HepG2 (cell line): ENCODE data around the gene MYO18A. TPM values are rescaled to one million over a fixed set of nuclear protein-coding genes. Genes with fewer than 3 reads are reported as not detected.

Experiments used
- ATAC-seq: fragments of 200-7000 bp; cut with Tn5 transposase; 3 replicates; pipeline ENCODE4 v1.9.1; 2020; ENCODE audit warnings: mild to moderate bottlenecking, moderate library complexity
- BruUV-seq: library from RNA; stranded (reverse); fragments of 400-500 nt; replicated peaks from 2 replicates; lab custom pipeline; 2021; lab: Mats Ljungman, UMichigan
- CTCF ChIA-PET: fragments of 300-600 bp; formaldehyde crosslinking; extraction: SDS; loops from one replicate; lab custom pipeline; 2021; ENCODE audit warnings: low total read pairs, inconsistent platforms, low intra/inter-chr PET ratio; lab: Yijun Ruan, JAX
- POLR2A ChIA-PET: fragments of 350-600 bp; sonication (Branson Sonifier 250); formaldehyde crosslinking; loops from one replicate; lab custom pipeline; 2020; ENCODE audit warnings: antibody characterized with exemption, inconsistent platforms; lab: Yijun Ruan, JAX
- DNase-seq: peaks from one replicate; pipeline ENCODE4 v3.0.0-alpha.2; 2015; ENCODE audit warnings: low spot score
- FAIRE-seq: peaks from 3 replicates; lab custom pipeline; 2011; peaks lifted over from hg19 to GRCh38; lab: Jason Lieb, UNC
- H2AFZ ChIP-seq: one replicate; pipeline ENCODE4 v1.6.1; 2011; ENCODE audit warnings: low read length, inconsistent platforms
- H3K27ac ChIP-seq: fragments of 300-600 bp; 3 replicates; pipeline ENCODE4 v1.8.0; 2011; ENCODE audit warnings: mixed run types, mild to moderate bottlenecking, mixed read lengths, low read length, inconsistent platforms; ENCODE audit not compliant: insufficient read depth; ENCODE audit errors: extremely low read length
- H3K27me3 ChIP-seq, 2 experiments: fragments of 200-600 bp in 1 of 2; 2 replicates in 1 of 2; 3 replicates in 1 of 2; pipeline versions ENCODE4 v1.6.0 to v1.8.0; 2011; ENCODE audit warnings: low read length in 2 of 2, mild to moderate bottlenecking in 2 of 2, moderate library complexity in 2 of 2, inconsistent platforms in 1 of 2; ENCODE audit not compliant: insufficient read depth in 2 of 2, control insufficient read depth in 1 of 2
- H3K36me3 ChIP-seq, 2 experiments: fragments of 200-600 bp in 1 of 2; replicated peaks in 1 of 2; 2 replicates in 1 of 2; 3 replicates in 1 of 2; pipeline versions ENCODE4 v1.5.1 to v1.8.0; 2011; ENCODE audit warnings: low read length in 2 of 2, inconsistent platforms in 1 of 2; ENCODE audit not compliant: insufficient read depth in 2 of 2, control insufficient read depth in 1 of 2
- H3K4me1 ChIP-seq: 2 replicates; pipeline ENCODE4 v1.5.1; 2012; ENCODE audit warnings: low read length, inconsistent platforms; ENCODE audit not compliant: insufficient read depth
- H3K4me2 ChIP-seq: 2 replicates; pipeline ENCODE4 v1.6.0; 2011; ENCODE audit warnings: low read depth, low read length, inconsistent platforms
- H3K4me3 ChIP-seq, 3 experiments: fragments of 200-600 bp in 1 of 3; sonication (generic), shearing (Covaris generic) in 1 of 3; replicated peaks in 1 of 3; 2 replicates each; pipeline ENCODE4 v1.5.1; 2011 to 2016; ENCODE audit warnings: low read length in 3 of 3, inconsistent platforms in 2 of 3, low read depth in 2 of 3, mild to moderate bottlenecking in 2 of 3, control low read depth in 1 of 3, mixed read lengths in 1 of 3; ENCODE audit not compliant: insufficient read depth in 1 of 3
- H3K79me2 ChIP-seq: one replicate; pipeline ENCODE4 v1.6.1; 2011; ENCODE audit warnings: low read length, inconsistent platforms; ENCODE audit not compliant: insufficient read depth
- H3K9ac ChIP-seq: 2 replicates; pipeline ENCODE4 v1.6.0; 2011; ENCODE audit warnings: mild to moderate bottlenecking, low read depth, low read length, inconsistent platforms; ENCODE audit not compliant: insufficient read depth
- H3K9me3 ChIP-seq: 2 replicates; pipeline ENCODE4 v1.5.1; 2012; ENCODE audit warnings: mild to moderate bottlenecking, low read length
- H4K20me1 ChIP-seq: 2 replicates; pipeline ENCODE4 v1.6.0; 2011; ENCODE audit warnings: inconsistent platforms, mild to moderate bottlenecking, low read length, moderate library complexity; ENCODE audit not compliant: insufficient read depth
- ASH2L ChIP-seq: fragments of 300-600, 200-600 bp; sonication (generic); IDR thresholded peaks from 2 replicates; pipeline ENCODE4 v1.7.0; 2017; ENCODE audit warnings: low read depth, mild to moderate bottlenecking, moderate library complexity, mixed read lengths, low read length; ENCODE audit not compliant: insufficient read length
- DMAP1 ChIP-seq: IDR thresholded peaks from 2 replicates; pipeline ENCODE4 v1.6.1; 2016
- KAT8 ChIP-seq: IDR thresholded peaks from 2 replicates; pipeline ENCODE4 v1.6.1; 2016; ENCODE audit warnings: missing genetic modification reagents, missing compliant biosample characterization
- MEF2D ChIP-seq: sonication (generic); formaldehyde crosslinking; IDR thresholded peaks from 2 replicates; pipeline ENCODE4 v1.5.1; 2020; ENCODE audit warnings: mild to moderate bottlenecking, missing genetic modification reagents
- PHF21A ChIP-seq: sonication (generic); formaldehyde crosslinking; IDR thresholded peaks from 2 replicates; pipeline ENCODE4 v1.5.0; 2020; ENCODE audit warnings: mild to moderate bottlenecking, missing genetic modification reagents
- TAF15 ChIP-seq: fragments of 200-400 bp; formaldehyde crosslinking; IDR thresholded peaks from one replicate; pipeline ENCODE4 v1.6.1; 2018; ENCODE audit warnings: mild to moderate bottlenecking, low read depth, low read length; ENCODE audit not compliant: poor library complexity, severe bottlenecking
- TSC22D2 ChIP-seq: sonication (generic); formaldehyde crosslinking; IDR thresholded peaks from 2 replicates; pipeline ENCODE4 v1.5.1; 2020; ENCODE audit warnings: missing genetic modification reagents, mild to moderate bottlenecking, borderline replicate concordance
- ZFP82 ChIP-seq: sonication (generic); formaldehyde crosslinking; IDR thresholded peaks from 2 replicates; pipeline ENCODE4 v1.5.1; 2020; ENCODE audit warnings: mild to moderate bottlenecking, missing genetic modification reagents, borderline replicate concordance
- ZNF253 ChIP-seq: sonication (generic); formaldehyde crosslinking; IDR thresholded peaks from 2 replicates; pipeline ENCODE4 v1.8.0; 2022; ENCODE audit warnings: mild to moderate bottlenecking, missing genetic modification reagents, borderline replicate concordance
- ZNF33A ChIP-seq: sonication (generic); formaldehyde crosslinking; IDR thresholded peaks from 2 replicates; pipeline ENCODE4 v1.5.1; 2020; ENCODE audit warnings: missing genetic modification reagents, mild to moderate bottlenecking, moderate library complexity, borderline replicate concordance
- ZNF367 ChIP-seq: sonication (generic); formaldehyde crosslinking; IDR thresholded peaks from 2 replicates; pipeline ENCODE4 v1.4.0; 2020; ENCODE audit warnings: missing genetic modification reagents, borderline replicate concordance
- ZNF432 ChIP-seq: sonication (generic); formaldehyde crosslinking; IDR thresholded peaks from 2 replicates; pipeline ENCODE4 v1.5.0; 2020; ENCODE audit warnings: missing genetic modification reagents, mild to moderate bottlenecking, borderline replicate concordance
- ZNF766 ChIP-seq: sonication (generic); formaldehyde crosslinking; IDR thresholded peaks from 2 replicates; pipeline ENCODE4 v1.5.0; 2020; ENCODE audit warnings: missing genetic modification reagents, borderline replicate concordance
- WGBS: methylation state at CpG from one replicate; pipeline ENCODE4 v1.1.6; 2017; ENCODE audit warnings: low lambda C conversion rate; 5-methylcytosine and 5-hydroxymethylcytosine counted together
- in situ Hi-C: cut with HindIII; loops from 2 replicates; pipeline ENCODE4 v1.10.0; 2017; ENCODE audit warnings: low pct_unique_long_range_greater_than_20kb; ENCODE audit not compliant: extremely low pct_ligation_motif_present
- intact Hi-C: fragments of 100-400 bp; cut with micrococcal nuclease; formaldehyde crosslinking; loops from one replicate; pipeline ENCODE4 v1.10.0; 2022; ENCODE audit not compliant: unreplicated experiment
- polyA plus RNA-seq, 8 experiments: library from polyadenylated mRNA; depleted of rRNA in 3 of 8; stranded (reverse) in 7 of 8; unstranded in 1 of 8; fragments of >200 nt; fragmentation: Illumina TruSeq in 4 of 8; extraction: Trizol in 4 of 8; gene quantifications; 2 replicates each; pipeline versions ENCODE4 v1.2.1 to v1.2.3, GENCODE V29; 2011 to 2016; ENCODE audit warnings: low read depth in 4 of 8, missing spikeins in 1 of 8, mixed read lengths in 1 of 8; ENCODE audit not compliant: insufficient read depth in 1 of 8
- total RNA-seq, 5 experiments: library from RNA; depleted of rRNA; stranded (reverse); fragments of >200 nt; fragmentation: Illumina TruSeq; extraction: Trizol; gene quantifications; 2 replicates each; pipeline ENCODE4 v1.2.3, GENCODE V29; 2016; ENCODE audit warnings: low read depth in 1 of 5
- TF ChIP-seq, protein P1 (sequence below): sonication (generic); formaldehyde crosslinking; IDR thresholded peaks from 2 replicates; pipeline ENCODE4 v1.4.0; 2020; ENCODE audit warnings: missing genetic modification reagents, borderline replicate concordance
- TF ChIP-seq, protein P2 (sequence below): sonication (generic); formaldehyde crosslinking; conservative IDR thresholded peaks from 2 replicates; pipeline ENCODE4 v1.8.1; 2023; ENCODE audit warnings: missing genetic modification reagents
- TF ChIP-seq, protein P3 (sequence below): IDR thresholded peaks from 2 replicates; pipeline ENCODE4 v1.6.1; 2016; ENCODE audit warnings: mild to moderate bottlenecking
- TF ChIP-seq, protein P4 (sequence below): sonication (generic); formaldehyde crosslinking; IDR thresholded peaks from 2 replicates; pipeline ENCODE4 v1.4.0; 2020; ENCODE audit warnings: mild to moderate bottlenecking, missing genetic modification reagents

The MYO18A gene
- total and polyA plus RNA-seq, 2 of the 13 experiments (the other 11 are each of a cell fraction or from before 2014, with no cell fraction given): 16.8 to 24.8 TPM

DNA sequence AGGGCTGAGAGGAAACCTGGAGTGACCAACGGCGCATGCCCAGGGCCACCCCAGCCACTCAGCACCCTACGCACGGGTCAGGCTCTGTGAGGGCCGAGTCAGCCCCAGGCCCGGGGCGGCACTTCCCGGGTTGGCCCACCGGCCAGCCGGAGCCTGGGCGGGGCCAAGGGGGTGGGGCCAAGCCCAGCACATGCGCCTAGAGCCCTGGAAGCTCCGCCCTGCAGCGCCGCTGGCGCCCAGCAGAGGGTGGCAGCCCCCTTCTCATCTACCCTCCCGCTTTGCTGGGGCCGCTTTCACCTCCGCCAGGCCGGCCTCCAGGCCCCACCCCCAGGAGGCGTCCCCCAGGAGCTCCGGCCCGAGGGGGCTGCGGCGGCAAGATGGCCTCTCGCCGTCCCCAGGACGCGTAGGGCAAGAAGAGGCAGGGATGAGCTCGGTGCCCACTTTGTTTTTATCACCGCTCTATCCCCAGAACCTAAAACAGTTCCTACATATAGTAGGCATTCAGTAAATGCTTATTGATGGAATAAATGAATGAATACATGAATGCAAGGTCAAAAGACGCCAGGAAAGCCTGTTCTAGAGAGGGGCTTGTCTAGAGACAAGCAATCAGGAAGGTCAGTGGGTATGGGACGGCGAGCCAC lies 31.3 kb downstream of the MYO18A start:
- H3K9ac ChIP-seq: peak overlapping the region; percentile 63
- ChIA-PET POLR2A (interaction anchor here (0.7 to 21.6 kb wide), 16 partner anchors 12 to 241 kb away, joined by 3 to 618 read pairs (median 5); partner anchors contain the start of genes MYO18A, NUFIP2 and TAOK1), CTCF (interaction anchor here (0.7 to 4.6 kb wide), 6 partner anchors 28 to 142 kb away, joined by 3 to 44 read pairs (median 4); partner anchors contain the start of gene MYO18A)
- peak overlapping the region; percentile 64 for H3K27ac ChIP-seq
- in situ Hi-C loops: loop anchor here (5.0 kb wide), 2 partner anchors 33 to 68 kb away; partner anchors contain the start of gene MYO18A
- WGBS: 27% methylated on average over 11 of the region's 34 CpGs
- H3K4me1 ChIP-seq: peaks cover 81% of the 10 kb centered on the region
- peaks cover 5 to 22% of the 10 kb centered on the region in 2 experiments; a peak in 4 of 5 replicates for H3K36me3 ChIP-seq
- no TSS peak for BruUV-seq
- DNase-seq: peak; percentile 87
- peak overlapping the region; percentile 25 to 55 (median 43); a peak in 5 of 6 replicates for H3K4me3 ChIP-seq
- ATAC-seq: peak; percentile 93
- intact Hi-C loops: loop anchor here (10.0 kb wide), 1 partner anchor 64 kb away; no protein-coding TSS in a partner anchor
- H2AFZ ChIP-seq: no peak overlapping the region
- H3K79me2 ChIP-seq: peaks cover 50% of the 10 kb centered on the region
- no peaks in the 10 kb centered on the region for H3K9me3 ChIP-seq
- H4K20me1 ChIP-seq: peaks cover 26% of the 10 kb centered on the region
- FAIRE-seq: peak; percentile 59
- H3K4me2 ChIP-seq: peak overlapping the region; percentile 81
- no peaks in the 10 kb centered on the region for H3K27me3 ChIP-seq
- 0 out of 2 replicates have a peak, but pooled peaks have one; percentile 42 for TF ChIP-seq ZNF766
- TF ChIP-seq TSC22D2 (CRISPR knock-in tag): no peak
- peak; percentile 28; the same call in 1 of the 2 replicates for TF ChIP-seq DMAP1 (CRISPR knock-in tag)
- TF ChIP-seq KAT8 (CRISPR knock-in tag): peak; percentile 72
- peak; percentile 34 for TF ChIP-seq ASH2L
- no peak for TF ChIP-seq ZNF253
- 0 out of 2 replicates have a peak, but pooled peaks have one; percentile 56 for TF ChIP-seq ZNF33A (CRISPR knock-in tag)
- TF ChIP-seq ZNF367 (CRISPR knock-in tag): no peak
- TF ChIP-seq, protein P1, sequence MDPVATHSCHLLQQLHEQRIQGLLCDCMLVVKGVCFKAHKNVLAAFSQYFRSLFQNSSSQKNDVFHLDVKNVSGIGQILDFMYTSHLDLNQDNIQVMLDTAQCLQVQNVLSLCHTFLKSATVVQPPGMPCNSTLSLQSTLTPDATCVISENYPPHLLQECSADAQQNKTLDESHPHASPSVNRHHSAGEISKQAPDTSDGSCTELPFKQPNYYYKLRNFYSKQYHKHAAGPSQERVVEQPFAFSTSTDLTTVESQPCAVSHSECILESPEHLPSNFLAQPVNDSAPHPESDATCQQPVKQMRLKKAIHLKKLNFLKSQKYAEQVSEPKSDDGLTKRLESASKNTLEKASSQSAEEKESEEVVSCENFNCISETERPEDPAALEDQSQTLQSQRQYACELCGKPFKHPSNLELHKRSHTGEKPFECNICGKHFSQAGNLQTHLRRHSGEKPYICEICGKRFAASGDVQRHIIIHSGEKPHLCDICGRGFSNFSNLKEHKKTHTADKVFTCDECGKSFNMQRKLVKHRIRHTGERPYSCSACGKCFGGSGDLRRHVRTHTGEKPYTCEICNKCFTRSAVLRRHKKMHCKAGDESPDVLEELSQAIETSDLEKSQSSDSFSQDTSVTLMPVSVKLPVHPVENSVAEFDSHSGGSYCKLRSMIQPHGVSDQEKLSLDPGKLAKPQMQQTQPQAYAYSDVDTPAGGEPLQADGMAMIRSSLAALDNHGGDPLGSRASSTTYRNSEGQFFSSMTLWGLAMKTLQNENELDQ: no peak
- TF ChIP-seq ZNF432 (CRISPR knock-in tag): no peak
- 0 out of 2 replicates have a peak, but pooled peaks have one; percentile 29 for TF ChIP-seq PHF21A
- TF ChIP-seq, protein P2, sequence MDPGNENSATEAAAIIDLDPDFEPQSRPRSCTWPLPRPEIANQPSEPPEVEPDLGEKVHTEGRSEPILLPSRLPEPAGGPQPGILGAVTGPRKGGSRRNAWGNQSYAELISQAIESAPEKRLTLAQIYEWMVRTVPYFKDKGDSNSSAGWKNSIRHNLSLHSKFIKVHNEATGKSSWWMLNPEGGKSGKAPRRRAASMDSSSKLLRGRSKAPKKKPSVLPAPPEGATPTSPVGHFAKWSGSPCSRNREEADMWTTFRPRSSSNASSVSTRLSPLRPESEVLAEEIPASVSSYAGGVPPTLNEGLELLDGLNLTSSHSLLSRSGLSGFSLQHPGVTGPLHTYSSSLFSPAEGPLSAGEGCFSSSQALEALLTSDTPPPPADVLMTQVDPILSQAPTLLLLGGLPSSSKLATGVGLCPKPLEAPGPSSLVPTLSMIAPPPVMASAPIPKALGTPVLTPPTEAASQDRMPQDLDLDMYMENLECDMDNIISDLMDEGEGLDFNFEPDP (CRISPR knock-in tag): no peak
- peak; percentile 78; the same call in 1 of the 2 replicates for TF ChIP-seq ZFP82
- TF ChIP-seq, protein P3, sequence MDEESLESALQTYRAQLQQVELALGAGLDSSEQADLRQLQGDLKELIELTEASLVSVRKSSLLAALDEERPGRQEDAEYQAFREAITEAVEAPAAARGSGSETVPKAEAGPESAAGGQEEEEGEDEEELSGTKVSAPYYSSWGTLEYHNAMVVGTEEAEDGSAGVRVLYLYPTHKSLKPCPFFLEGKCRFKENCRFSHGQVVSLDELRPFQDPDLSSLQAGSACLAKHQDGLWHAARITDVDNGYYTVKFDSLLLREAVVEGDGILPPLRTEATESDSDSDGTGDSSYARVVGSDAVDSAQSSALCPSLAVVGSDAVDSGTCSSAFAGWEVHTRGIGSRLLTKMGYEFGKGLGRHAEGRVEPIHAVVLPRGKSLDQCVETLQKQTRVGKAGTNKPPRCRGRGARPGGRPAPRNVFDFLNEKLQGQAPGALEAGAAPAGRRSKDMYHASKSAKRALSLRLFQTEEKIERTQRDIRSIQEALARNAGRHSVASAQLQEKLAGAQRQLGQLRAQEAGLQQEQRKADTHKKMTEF (CRISPR knock-in tag): peak; percentile 83; the same call in 1 of the 2 replicates
- peak; percentile 59 for TF ChIP-seq TAF15
- TF ChIP-seq MEF2D: peak; percentile 36; the same call in 1 of the 2 replicates
- TF ChIP-seq, protein P4, sequence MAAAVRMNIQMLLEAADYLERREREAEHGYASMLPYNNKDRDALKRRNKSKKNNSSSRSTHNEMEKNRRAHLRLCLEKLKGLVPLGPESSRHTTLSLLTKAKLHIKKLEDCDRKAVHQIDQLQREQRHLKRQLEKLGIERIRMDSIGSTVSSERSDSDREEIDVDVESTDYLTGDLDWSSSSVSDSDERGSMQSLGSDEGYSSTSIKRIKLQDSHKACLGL (CRISPR knock-in tag): peak; percentile 63; the same call in 1 of the 2 replicates
